Inflammatory macrophage (primary cell): Measurements from ENCODE around the gene HLCS.
"Not testable (repeated sequence)": the region's sequence is repeated elsewhere in the genome, so short reads cannot be mapped to it uniquely, and the experiment has no call there.

Experiments
- DNase-seq, 2 donors: peaks; one replicate each; pipeline ENCODE4 v3.0.0-alpha.2; 2020 to 2022
- total RNA-seq, 18 experiments: gene quantifications; one replicate each; lab custom pipeline; 2026; ENCODE audit warnings: mixed read lengths in 6 of 18, inconsistent platforms in 2 of 18; lab: John Stamatoyannopoulos, UW

HLCS gene
- total RNA-seq = 5.8 to 27.7 (median 18.8) reads per million in 18 experiments

DNA sequence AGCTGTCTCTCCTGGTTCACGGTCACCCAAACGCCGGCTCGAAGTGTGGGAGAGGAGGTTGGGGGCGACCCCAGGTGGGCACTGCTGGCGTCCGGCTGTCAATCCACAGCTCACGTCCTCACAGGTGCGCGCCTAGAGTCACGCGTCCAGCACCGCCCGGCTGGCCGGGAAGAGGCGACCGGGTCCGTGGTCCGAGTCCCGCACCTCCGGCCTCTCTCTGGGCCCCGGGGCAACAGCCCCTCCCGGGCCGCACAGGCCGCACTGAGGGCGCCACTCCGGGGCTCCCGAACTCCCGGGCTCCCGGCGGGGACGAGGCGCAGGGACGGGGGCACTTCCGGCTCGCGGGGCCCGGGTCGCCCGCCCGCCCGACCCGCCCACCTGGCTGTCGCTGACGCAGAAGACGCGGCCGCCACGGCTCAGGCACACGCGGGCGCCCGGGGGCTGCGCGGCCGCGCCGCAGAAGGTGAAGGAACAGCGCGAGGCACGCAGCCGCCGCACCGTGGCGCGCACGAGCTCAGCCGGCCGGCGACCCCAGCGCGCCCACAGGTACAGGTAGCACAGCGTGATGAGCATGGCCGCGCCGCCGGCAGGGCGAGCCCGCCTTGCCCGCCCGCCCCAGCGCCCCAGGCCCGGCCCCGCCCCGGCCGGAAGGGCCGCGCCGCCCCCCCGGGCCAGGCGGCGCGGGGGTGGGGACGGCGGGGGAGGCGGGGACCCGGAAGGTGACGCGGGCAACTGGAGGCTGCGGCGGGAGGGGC lies at the start of gene HLCS:
HLCS (minus strand) TSS at position 604 of the 755 bp plus-strand sequence; CDS start at position 573, 31 bp downstream.
- DNase-seq = peak; percentile 58 to 65

- peak; percentile 78 to 82 for DNase-seq
Measured at GRCh38 chr21:37009740-37010341, 43.4 kb upstream of the HLCS start.

DNA sequence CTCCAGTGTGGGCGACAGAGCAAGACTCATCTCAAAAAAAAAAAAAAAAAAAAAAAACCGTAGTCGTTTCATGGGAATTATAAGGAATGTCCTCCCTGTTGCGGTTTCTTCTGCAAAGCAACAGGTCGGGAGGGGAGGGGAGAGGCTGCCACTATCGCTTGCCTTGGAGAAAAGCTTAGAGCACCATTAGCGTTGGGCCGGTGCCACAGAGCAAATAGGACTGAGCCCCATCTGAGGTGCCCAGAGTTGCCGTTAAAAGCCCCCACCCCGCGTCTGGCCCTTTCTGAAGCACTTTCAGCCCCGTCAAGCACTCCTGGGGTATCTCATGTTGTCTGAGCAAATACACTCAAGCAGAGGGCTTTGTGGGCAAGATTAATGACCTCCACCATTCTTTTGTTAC lies 42.3 kb upstream of the HLCS start:
- DNase-seq = no peak

DNA sequence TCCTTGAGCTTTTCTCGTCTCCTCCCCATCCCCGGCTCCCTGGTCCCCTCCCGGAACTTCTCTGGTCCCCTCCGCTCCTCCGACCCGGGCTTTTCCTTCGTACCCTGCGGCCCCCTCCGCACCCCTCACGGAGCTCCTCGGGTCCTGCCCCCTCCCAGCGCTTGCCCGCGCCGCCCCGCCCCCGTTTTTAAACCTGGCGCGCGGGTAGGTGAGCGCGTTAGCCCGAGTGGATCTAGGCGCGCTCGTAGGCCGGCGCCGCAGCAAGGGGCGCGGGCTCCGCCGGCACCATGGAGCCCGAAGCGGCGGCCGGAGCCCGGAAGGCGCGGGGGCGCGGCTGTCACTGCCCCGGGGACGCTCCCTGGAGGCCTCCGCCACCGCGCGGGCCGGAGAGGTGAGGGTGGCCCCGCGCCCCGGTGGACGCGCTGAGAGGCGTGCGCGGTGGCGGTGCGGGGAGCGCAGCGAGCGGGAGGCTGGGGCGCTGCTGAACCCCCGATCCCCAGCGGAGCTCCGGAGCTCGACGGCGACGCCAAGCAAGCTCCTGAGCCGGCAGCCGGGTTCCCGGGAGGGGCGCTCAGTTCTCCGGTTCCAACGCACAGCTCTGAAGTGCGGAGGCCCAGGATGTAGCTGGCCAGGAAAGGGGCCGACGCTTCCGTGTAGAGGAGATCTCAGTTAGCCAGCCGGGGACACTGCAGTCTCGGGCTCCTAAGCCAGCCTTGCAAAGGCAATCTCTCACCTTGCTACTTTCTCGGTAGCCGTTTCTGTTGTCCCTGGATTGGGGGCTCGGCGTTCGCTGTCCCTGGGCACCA lies 40.2 kb upstream of the HLCS start, which contains the start of gene RIPPLY3:
RIPPLY3 (plus strand) TSS at position 217 of the 806 bp plus-strand sequence; CDS start at position 288, 71 bp downstream.
- DNase-seq = no peak

GRCh38 chr21:37005548-37006485 lies 39.3 kb upstream of the HLCS start:
- DNase-seq = no peak

GRCh38 chr21:37003917-37004316 lies 37.4 kb upstream of the HLCS start:
- not testable (repeated sequence) for DNase-seq

- DNase-seq = not testable (repeated sequence)
Measured at GRCh38 chr21:37002851-37003250, 36.4 kb upstream of the HLCS start.

GRCh38 chr21:37001441-37001840 lies 35.0 kb upstream of the HLCS start:
- DNase-seq = no peak

DNA sequence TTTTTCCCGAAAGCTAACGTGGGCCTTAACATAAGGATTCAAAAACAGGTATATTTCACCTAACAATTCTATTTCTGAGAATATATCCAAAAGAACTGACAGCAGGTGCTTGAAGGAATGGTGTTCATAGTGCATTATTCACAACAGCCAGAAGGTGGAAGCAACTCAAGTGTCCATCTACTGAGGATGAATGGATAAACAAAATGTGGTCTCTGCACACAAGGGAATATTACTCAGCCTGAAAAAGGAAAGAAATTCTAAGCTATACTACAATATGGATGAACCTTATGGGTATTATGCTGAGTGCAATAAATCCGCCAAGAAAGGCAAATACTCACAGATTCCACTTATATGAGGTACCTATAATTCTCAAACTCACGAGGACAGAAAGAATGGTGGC lies 33.9 kb upstream of the HLCS start:
- DNase-seq = no peak

GRCh38 chr21:36999131-36999898 lies 32.8 kb upstream of the HLCS start:
- no peak for DNase-seq

DNA sequence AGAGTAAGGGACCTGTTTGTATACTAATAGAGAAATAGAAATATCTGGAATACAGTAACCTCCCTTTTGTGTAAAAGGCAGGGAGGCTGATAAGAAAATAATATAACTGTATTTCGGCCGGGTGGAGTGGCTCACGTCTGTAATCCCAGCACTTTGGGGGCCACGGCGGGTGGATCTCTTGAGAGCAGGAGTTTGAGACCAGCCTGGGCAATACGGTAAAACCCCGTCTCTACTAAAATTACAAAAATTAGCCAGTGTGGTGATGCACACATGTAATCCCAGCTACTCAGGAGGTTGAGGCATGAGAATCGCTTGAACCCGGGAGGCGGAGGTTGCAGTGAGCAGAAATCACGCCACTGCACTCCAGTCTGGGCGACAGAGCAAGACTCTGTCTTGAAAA lies 28.8 kb upstream of the HLCS start:
- not testable (repeated sequence) for DNase-seq

GRCh38 chr21:36994501-36995158 lies 28.2 kb upstream of the HLCS start:
- no peak for DNase-seq

DNA sequence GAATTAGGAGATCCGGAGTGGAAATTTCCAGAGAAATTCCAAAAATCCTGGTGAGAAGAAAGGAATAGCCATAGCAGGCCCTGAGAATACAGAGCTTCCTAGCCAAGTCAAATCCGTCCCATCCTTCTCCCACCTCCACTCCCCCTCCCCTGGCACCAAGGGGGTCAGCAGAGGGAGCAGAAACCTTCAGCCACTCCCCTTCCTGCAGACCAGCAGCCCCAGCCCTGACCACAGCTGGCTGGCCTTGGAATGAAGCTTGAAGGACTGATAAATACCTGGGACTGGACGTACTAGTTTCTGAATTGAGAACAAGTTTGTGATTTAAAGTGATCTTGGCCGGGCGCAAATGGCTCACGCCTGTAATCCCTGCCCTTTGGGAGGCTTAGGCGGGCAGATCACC lies 26.2 kb upstream of the HLCS start:
- no peak for DNase-seq

- no peak for DNase-seq
Measured at GRCh38 chr21:36990508-36991205, 24.2 kb upstream of the HLCS start.

- peak; percentile 92 to 96 for DNase-seq
Measured at GRCh38 chr21:36989699-36990507, 23.4 kb upstream of the HLCS start.

DNA sequence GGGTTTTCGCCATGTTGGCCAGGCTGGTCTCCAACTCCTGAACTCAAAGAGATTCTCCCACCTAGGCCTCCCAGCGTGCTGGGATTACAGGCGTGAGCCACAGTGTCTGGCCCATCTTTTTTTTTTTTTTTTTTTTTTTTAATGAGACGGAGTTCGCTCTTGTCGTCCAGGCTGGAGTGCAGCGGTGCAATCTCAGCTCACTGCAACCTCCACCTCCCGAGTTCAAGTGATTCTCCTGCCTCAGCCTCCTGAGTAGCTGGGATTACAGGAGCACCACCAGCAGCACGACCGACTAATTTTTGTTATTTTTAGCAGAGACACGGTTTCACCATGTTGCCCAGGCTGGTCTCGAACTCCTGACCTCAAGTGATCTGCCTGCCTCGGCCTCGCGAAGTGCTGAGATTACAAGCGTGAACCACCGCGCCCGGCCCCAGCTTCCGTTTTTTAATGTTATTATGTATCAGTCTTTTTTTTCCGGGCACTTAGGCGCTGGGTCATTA lies 22.8 kb upstream of the HLCS start:
- not testable (repeated sequence) for DNase-seq

- DNase-seq = no peak
Measured at GRCh38 chr21:36988536-36988935, 22.1 kb upstream of the HLCS start.

DNA sequence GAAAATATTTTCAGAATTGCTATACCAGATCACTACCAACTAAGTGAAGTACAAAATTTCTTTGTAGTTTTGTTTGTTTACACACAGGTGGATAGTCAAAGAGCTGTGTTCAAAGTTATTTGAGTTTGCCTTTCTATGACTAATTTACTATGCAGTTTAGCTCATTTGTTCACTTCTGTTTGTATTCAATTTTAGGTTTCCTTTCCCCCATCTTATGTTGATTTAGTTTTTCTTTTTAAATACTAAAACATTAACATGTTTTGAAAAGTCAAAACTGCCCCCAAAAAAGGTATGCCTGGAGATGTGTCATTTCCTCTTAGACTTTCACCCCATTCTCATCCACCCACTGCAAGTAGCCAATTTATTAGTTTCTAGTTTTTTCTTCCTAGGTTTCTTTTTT lies 21.4 kb upstream of the HLCS start:
- DNase-seq = no peak
